NCI-H446 (cell line): ENCODE results near the gene PLXNA4.

Experiments
- DNase-seq, 2 experiments: peaks; one replicate each; lab custom pipeline; 2025; lab: John Stamatoyannopoulos, UW

PLXNA4 gene

DNA sequence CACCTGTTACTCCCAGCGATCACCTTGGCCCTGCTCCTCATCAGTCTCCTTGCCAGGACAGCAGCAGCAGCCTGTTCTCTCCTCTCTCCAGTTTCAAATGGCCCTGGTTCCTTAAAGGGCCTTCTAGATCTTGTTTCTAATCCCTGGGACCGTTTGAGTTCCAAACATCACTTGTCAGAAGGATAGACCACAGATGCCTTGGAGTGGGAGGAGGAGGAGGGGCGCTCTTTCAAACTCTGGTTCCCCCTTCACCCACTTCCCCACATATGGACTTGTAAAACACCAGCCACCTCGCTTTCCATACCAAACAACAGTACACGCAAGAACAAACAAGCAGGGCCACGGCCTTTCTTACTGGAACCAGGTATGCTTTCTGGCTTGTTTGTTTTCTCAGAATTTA, 104.8 kb downstream of the PLXNA4 start:
- DNase-seq, result no peak

DNA sequence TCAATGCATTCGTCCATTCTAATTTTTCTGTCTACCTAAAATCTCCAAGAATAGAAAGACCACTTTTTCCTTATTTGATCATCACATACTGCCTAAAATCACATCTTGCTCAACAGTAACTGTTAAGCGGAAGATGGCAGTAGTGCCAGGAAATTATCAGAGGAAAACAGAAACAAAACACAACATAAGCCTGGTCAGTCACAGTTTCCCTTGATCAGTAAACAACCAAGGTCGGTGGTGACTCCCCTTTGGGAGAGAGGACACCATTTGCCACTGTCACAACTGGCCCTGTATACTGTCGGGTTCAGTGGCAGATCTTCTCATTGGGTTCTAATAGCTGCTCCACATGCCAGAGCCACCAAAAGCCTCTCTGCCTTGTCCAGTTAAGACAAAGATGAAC, 106.6 kb downstream of the PLXNA4 start:
- no peak for DNase-seq

DNA sequence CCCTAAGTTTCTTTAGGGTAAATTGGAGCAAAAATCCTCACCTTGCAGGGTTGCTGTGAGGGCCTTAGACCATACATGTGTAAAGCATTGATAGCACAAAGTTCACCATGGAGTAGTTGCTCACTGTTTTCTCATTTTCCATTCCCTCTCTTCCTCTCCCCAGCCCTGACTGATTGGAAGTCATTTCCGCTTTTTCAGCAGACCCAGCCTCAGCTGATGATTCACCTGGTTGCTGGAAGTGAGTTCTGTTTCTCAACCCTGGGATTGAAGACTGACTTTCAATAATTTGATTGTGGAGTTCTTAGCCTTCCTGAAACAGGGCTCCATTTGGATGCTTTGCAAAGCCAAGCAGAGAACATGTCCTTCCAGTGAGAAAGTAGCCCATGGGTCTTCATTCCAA, 107.0 kb downstream of the PLXNA4 start:
- DNase-seq, result no peak

DNA sequence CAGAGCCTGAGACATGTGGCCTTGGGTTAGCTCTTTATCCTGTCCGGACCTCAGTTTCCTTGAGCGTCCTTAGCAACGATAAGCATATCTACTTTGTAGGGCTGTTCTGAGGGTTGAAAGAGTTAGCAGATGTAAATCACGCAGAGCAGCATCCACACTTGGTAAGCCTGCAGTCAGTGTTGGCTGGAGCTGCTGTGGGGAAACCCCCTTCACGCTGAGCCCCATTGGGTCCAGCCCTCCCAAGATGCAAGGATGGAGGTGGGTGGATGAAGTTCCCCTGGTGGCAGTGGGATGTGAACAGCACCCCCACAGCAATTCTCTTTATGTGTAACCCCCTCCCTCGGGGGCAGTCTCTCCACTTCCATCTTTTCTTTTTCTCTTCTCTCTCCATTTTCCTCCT, 109.9 kb downstream of the PLXNA4 start:
- no peak for DNase-seq

DNA sequence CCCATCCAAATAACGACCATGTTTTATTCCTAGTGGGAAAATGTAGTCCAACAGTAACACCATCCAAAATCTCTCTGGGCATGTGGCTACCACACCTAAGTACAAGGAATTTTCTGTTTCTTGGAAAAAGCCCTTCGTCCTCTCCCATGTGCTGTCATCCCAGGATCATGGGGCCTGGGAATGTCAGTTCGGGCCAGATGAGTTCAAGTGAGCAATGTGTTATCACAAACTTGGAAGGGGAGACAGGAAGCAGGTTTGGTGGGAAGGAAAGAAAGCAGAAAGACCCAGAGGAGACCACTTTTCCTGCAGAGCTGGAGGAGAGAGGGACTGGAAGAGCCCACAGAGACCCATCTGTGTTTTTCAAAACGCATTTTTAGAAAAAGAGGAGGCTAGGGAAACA, 110.8 kb downstream of the PLXNA4 start:
- DNase-seq, result no peak

DNA sequence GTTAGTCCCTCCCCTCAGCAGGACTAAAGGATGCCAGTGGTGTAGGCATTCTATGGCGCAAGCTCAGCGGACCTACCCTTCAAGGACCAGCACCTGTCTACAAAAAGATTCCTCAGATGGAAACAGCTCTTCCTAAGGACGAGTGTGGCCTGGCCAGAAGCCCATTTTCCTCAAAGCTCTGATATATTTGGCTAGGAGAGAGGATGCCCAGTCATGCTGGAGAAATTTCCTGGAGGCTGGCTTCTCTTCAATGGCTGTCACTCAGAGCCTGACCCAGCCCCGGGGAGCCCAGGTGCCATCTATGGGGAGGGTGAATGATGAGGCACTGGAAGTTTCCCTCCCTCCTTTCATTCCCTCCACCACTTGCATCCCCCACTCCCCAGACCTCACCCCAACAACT, 111.5 kb downstream of the PLXNA4 start:
- DNase-seq, result peak in 1 of 2 experiments; percentile 38

DNA sequence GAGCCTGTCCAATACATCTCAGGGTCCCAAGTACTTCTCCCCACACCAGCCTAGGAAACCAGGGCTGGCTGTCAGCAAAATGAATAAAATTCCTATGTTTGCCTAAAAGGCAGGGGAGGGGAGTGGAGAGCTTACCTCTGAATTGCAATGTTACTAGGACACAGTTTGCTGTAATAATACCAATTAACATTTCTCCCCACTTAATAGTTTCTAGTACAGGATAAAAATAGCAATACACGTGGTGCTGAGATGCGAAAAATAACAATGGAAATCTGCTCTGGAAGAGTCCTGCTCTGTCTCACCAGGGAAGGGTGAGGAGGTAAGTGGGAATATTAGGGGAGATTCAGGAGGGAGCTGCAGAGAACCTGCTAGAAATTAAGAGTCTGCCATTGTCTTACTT, 112.3 kb downstream of the PLXNA4 start:
- no peak for DNase-seq

DNA sequence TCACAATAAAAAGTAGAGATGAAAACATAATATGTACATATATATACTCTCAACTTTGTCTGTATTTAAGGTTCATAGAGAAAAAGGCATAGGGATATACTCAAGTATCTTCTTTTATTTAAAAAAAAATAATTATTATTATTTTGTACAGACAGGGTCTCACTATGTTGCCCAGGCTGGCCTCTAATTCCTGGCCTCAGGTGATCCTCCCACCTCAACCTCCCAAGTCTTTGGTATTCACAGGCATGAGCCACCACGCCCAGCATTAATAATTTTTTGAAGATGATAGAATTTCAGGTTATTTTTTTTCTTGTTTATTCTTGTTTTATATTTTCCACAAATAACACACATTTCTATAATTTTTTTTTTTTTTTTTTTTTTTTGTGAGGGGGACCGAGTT, 113.8 kb downstream of the PLXNA4 start:
- DNase-seq, result no peak

DNA sequence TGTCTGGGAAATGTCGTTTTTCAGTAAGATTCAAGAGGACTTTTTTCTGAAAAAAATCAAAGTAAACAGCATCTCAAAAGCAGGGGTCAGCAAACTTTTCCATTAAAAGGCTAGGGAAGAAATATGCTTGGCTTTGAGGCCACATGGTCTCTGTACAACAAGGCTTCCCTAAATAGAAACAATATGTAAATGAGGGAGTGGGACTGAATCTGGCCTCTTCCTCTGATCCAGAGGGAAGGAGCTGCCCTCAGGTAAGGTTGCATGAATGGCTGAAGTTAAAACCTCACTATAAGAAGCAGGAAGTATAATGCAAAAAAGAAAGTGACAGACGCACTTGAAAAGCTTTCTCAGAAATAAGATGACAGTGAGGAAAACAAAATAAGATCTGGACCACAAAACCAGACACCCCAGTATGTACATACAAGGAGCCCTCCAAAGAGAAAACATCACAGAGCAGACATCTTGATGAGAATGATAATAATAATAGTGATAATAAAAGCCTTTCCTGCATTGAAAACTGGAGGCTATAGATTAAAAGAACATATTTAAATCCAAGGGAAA, 115.2 kb downstream of the PLXNA4 start:
- no peak for DNase-seq

DNA sequence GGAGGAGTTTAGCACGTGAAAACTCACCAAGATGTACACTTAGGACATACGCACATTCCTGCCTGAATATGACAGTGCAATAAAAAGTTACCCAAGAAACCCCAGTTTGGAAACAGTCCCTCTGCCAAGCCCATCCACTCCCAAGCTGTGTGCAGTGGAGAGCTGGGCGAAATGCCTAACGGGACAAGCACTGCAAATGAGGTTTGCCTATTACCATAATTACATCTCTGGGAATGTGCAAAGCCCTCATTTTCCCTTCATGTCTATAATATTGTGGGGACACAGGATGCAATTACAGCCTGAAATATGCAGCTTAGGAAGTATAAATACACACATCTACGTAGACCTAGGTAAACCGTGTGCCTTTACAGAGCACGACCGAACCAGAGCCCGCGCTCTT, 117.5 kb downstream of the PLXNA4 start:
- no peak for DNase-seq

DNA sequence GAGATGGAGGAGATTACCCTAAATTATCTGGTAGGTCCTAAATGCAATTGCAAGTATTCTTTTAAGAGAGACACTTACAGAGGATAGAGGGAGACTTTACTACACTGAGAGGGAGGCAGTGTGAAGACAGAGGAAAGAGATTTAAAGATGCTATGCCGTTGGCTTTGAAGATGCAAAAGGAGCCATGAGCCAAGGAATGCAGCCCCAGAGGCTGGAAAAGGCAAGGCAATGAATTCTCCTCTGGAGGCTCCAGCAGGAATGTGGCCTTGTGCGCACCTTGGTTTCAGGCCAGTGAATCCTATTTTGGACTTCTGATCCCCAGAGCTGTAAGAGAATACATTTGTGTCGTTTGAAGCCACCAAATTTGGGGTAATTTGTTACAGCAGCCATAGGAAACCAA, 118.6 kb downstream of the PLXNA4 start:
- DNase-seq, result no peak

DNA sequence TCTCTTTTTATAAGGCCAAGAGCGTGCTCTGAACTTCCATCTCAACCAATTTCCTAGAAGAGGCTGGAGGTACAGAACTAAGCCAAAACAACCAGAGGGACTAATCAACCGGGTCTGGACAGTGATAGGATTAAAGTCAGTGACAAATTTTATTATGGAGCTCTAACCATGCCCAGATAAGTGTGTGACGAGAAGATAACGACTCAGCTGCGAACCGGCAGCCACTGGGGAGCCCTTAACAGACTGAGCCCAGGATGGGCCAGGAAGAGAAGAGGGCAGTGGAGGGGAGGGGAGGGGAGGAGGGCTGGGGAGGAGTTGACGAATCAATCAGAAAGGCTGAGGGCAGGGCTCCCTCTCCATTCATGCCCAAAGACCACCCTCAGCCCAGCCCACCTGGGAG, 119.9 kb downstream of the PLXNA4 start:
- DNase-seq, result no peak

DNA sequence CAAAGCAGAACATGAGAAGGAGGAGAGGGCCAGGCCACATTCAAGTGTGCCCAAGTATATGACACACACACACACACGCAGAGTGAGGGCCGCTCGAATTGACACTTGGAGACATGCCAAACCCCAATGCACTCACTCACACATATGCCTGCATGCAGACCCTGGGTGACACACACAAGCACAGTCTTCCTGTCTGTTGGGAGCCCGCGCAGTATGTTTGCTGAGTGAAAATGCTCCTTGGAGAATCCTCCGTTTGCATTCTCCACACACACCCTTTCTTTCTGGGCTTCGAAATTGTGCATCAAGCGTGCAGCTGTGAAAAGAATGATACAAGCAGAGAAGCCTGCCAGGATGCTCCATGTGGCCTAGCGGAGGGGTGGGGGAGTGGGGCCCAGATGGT, 120.9 kb downstream of the PLXNA4 start:
- DNase-seq, result peak in 1 of 2 experiments; percentile 13

DNA sequence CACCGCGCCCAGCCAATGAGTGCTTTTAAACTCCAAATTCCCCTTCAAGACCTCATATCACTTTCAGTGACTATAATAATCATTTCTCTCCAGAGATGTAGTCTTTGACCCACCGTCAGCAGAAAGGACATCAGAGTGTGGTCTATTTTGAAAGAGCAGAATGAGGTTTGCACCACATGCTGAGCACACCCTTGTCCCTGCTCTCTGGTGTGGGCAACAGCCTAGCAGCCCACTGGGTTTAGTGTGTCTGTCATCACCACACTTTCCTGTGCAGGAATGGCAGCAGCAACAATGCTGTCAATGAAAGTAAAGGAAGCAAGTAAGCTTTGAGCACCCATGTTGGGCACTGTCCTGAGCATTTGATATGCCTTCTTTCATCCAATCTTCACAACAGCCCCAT, 122.4 kb downstream of the PLXNA4 start:
- DNase-seq, result no peak

DNA sequence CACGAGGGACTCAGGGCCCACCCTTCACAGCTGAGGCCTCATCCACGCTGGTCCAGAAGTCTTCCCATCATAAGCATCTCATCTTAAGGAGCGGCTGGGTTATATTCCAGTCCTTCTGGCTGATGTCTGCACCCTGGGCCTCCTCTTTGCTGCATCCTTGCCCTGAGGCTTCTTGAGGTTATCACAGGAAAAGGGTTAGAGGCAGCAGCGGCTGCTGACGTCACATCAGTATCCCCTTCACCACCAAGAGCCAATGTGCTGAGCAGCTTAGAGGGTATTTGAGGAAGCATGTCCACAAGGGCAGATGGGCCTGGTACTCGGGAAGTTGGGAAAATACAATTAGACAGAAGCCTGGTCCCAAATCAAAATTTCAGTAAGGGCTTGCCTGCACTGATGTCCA, 125.1 kb downstream of the PLXNA4 start:
- DNase-seq, result no peak

DNA sequence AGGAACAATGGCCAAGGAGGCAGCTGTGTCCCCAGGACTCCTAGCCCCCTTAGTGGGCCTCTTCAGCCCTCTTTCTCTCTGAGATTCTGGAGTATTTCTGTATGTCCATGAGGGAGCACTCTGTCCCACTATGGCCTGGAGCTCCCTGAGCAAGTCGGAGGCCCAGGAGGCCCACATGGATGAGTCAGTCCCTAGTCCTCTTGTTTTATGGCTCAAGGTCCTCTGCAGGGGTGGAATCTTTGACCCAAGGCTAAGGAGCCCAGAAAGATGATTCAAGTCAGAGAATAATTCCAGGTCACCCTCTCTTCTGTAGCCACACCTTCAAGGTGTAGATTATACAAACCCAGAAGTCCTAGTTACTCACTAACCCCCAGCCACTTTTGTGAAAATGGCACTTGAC, 125.6 kb downstream of the PLXNA4 start:
- no peak for DNase-seq

DNA sequence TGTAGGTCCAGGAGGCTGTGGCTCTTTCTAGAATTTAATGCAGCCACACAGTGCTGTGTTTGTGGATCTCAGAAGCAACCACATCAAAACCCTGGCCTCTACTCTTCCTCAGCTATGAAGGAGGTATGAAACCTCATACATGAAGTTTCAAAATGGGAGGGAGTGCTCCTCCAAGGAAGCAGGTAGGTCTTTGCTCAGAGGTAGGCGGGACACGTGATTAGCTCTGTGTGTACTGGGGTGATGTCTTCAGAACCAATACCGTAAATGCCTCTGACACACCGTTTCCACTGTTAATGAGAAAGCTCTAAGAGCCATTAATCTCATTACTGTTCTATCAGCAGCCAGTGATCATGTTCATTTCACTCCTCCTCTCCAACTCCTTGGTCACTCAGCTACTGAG, 126.1 kb downstream of the PLXNA4 start:
- no peak for DNase-seq

DNA sequence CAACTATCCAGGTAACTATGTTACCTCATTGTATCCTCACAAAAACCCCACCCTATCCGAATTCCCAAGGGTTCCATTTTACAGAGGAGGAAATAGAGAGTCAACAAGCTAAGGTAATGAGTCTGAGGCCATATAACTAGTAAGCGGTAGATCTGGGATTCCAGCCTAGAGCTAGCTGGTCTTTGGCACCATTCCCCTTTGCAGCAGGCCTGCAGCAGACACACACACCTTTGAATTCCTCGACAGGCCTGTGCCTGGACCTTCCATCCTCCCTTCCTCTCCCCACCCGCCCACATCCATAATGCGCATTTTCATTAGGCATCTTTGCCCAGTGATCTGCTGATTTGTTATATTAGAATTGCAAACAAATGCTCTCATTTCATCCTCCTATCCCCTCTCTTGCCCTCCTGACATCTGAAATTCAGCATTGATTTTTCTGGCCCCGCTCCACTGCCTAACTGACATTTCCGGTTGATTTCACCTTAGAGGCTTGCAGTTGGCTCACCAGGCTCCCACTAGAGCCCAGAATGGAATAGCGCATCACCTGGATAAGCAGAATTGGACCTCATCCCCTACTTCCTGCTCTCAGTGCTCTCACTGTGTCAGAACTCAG, 129.5 kb downstream of the PLXNA4 start:
- no peak for DNase-seq

DNA sequence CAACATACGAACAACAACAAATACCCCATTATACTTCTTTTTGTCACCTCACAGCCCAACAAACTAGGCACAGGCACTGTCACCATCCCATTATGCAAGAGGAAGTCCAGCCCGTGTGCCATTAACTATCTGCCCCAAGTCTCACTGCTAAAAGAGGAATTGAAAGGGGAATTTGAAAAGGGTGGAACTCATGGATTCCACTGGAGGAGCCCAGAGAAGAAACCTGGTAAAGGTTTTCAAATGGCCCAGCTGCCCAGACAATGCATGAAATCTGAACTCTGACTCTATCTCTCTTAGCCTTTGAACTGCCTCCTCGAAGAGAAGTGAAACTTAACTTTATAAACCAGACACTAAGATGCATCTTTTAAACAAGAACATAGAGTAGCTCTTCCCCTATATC, 130.0 kb downstream of the PLXNA4 start:
- no peak for DNase-seq

DNA sequence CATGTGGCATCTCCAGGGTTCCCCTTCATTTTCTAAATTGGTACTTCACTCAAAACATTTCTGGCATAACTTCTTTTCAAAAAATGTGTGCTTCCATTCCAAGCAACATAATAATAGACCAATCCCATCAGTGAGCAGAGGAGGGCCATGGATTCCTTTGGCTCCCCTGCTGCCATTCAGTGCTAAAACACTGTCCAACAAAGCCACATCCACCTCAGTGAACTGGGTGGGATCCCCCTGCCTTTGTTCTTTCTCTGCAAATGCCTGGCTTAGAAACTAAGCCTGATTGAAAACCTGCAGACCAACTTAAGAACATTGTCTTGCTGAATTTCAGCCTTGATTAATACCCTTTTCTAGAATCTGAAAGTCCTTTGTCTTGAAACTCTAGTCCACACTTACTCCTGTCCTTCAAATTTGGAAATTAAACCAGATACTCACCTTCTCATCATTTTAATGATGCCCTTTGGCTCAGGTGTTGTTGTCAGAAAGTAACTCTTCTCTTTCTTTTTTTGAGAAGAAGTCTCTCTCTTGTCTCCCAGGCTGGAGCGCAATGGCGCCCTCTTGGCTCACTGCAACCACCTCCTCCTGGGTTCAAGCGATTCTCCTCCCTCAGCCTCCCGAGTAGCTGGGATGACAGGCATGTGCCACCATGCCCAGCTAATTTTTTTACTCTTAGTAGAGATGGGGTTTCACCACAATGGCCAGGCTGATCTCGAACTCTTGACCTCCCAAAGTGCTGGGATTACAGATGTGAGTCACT, 132.3 kb downstream of the PLXNA4 start:
- no peak for DNase-seq

DNA sequence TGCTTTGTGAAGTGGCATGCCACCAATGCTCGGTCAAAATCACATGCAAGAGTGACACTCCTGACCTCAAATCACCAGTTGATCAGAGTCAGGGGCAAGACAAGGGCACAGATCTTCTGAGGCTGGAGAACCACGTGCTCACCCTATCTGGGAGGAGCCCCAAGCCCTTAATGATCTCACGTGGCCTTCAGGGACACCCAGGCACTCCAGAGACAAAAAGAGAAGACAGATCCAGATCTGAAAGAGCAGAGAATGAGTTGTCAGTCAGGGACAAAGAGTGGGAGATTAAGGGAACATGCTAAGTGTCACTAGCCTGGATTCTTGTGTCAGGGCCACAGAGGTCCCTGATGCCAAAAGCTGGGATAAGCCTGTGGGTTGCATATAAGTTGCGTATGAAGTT, 134.3 kb downstream of the PLXNA4 start:
- no peak for DNase-seq

DNA sequence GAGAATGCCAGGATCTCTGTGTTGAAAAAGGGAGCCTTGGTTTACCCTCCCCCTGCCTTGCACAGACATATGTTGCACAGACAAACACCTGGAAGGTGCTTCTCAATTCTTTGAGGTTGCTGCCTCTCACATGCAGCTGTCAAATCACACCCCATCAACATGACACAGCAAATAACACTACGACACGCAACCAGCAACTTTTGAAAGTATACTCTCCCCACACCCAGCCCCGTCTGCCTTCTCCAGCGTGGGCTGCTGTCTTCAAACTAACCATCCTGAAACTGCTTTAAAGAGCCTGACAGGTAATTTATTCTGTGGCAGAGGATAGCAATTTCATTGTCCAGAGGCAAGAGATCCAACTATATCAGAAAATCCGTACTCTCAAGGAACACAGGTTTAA, 136.1 kb downstream of the PLXNA4 start:
- no peak for DNase-seq

DNA sequence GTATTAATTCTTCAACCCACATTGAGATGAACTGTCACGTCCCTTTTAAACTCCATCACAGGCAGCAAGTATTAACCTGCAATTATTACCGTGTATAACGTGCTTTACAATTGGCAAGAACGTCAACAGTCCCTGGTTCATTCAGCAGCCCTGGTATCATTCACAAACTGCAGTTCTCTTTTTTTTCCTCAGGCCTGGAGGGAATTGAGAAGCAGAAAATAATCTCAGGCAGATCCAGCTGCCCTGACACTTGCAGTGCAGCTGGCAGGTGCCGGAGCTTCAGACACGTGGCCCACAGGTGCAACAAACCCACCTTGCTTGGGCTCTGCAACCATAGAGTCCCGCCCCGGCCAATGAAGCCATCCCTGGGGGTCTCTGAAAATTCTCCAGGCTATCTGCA, 137.3 kb downstream of the PLXNA4 start:
- no peak for DNase-seq

DNA sequence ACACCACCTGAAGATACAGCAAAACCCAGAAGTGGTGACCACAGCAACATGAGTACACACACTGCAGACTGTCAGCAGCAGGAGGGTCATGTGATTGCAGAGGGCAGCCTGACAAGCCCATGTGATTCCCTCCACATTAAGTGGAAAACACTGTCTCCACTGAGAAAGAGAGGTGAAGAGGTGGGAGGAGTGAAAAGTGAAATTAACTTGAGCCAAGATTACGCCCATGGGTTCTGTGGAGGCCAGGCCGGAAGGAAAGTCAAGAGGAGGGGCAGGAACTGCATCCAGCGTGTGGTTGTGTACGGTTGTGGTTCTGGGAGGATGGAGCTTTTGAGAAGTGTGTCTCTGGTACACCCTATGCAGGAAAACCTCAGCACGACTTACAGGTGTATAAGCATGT, 138.5 kb downstream of the PLXNA4 start:
- no peak for DNase-seq
